ENCODE results near the gene PTPN13. TPM values are rescaled to one million over a fixed set of nuclear protein-coding genes. Genes with fewer than 3 reads are reported as not detected.

The PTPN13 gene
- polyA plus RNA-seq, 3 donors = 2.3 to 15.5 (median 5.8) TPM

Other genes starting within 250 kb of the PTPN13 start
- 10 to 100 TPM in 2 of 3 donors, 1 to 10 TPM in 1; 3.8 to 37.8 (median 34.9) TPM for gene MAPK10, start 234.3 kb upstream of the PTPN13 start, polyA plus RNA-seq